Raji (cell line): Measurements from ENCODE around the gene TMEM235.

Experiments
- POLR2A ChIP-seq: IDR thresholded peaks from 2 replicates; pipeline ENCODE4 v1.6.1; 2011; ENCODE audit warnings: low read depth, low read length, control low read depth; ENCODE audit not compliant: insufficient read depth

The TMEM235 gene

GRCh38 chr17:78210111-78210510, 21.3 kb upstream of the TMEM235 start:
- TF ChIP-seq POLR2A: no peak

DNA sequence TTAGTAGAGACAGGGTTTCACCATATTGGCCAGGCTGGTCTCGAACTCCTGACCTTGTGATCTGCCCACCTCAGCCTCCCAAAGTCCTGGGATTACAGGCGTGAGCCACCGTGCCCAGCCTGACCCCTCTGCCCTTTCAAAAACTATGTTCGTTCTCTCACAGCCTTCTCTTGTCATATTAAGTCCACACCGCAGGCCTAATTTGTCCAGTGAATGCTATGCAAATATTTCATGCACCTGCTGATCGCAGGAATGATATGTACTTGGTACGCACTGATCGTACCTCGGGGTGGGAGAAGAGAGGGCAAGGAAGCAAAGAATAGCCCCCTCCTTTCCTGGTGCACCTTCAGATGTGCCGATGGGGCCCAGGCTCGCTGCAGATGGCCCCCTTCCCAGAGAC, 20.4 kb upstream of the TMEM235 start:
- no peak for TF ChIP-seq POLR2A

- TF ChIP-seq POLR2A: peak; percentile 72
Observed at GRCh38 chr17:78214016-78214705, 17.3 kb upstream of the TMEM235 start, which contains the start of gene BIRC5. Gene BIRC5 (plus strand): TSS chr17:78214253. CDS start chr17:78214317, 64 bp downstream.

DNA sequence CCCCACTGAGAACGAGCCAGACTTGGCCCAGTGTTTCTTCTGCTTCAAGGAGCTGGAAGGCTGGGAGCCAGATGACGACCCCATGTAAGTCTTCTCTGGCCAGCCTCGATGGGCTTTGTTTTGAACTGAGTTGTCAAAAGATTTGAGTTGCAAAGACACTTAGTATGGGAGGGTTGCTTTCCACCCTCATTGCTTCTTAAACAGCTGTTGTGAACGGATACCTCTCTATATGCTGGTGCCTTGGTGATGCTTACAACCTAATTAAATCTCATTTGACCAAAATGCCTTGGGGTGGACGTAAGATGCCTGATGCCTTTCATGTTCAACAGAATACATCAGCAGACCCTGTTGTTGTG, 16.7 kb upstream of the TMEM235 start:
- no peak for TF ChIP-seq POLR2A

GRCh38 chr17:78219396-78220150, 11.9 kb upstream of the TMEM235 start:
- TF ChIP-seq POLR2A: no peak

DNA sequence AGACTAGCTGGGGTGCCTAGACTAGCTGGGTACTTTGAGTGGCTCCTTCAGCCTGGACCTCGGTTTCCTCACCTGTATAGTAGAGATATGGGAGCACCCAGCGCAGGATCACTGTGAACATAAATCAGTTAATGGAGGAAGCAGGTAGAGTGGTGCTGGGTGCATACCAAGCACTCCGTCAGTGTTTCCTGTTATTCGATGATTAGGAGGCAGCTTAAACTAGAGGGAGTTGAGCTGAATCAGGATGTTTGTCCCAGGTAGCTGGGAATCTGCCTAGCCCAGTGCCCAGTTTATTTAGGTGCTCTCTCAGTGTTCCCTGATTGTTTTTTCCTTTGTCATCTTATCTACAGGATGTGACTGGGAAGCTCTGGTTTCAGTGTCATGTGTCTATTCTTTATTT, 8.4 kb upstream of the TMEM235 start:
- no peak for TF ChIP-seq POLR2A

- no peak for TF ChIP-seq POLR2A
Observed at GRCh38 chr17:78223765-78224164, 7.7 kb upstream of the TMEM235 start.

GRCh38 chr17:78224231-78225087, 7.0 kb upstream of the TMEM235 start:
- no peak for TF ChIP-seq POLR2A

- no peak for TF ChIP-seq POLR2A
Observed at GRCh38 chr17:78225088-78225865, 6.2 kb upstream of the TMEM235 start.

GRCh38 chr17:78226055-78226758, 5.2 kb upstream of the TMEM235 start:
- TF ChIP-seq POLR2A: no peak

GRCh38 chr17:78226759-78227454, 4.5 kb upstream of the TMEM235 start:
- no peak for TF ChIP-seq POLR2A

DNA sequence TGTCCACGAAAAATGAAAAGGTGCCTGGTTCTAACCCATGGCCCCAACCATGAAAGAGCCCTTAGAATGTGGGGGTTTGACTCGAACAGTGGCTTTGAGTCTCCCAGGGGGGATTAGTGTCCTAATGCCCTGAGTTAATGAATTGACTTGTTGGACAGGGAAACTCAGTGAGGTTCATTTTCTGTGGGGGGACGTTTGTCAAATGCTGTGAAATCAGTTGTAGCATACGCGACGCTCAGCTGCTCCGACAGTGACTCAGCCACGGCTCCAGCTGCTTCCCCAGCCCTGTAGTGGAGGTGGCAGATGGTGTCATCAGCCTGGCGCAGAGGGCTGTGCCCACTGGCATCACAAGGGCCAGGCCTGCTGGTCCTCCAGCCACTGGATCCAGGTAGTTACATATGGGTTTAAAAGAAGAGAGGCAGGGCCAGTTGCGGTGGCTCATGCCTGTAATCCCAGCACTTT, 3.9 kb upstream of the TMEM235 start:
- TF ChIP-seq POLR2A: no peak

- no peak for TF ChIP-seq POLR2A
Observed at GRCh38 chr17:78228176-78228575, 3.3 kb upstream of the TMEM235 start.
